Suprapubic skin (tissue), 4 donors: ENCODE measurements around the gene IRF2BPL.

Experiments
- CTCF ChIP-seq, 2 donors: fragments of 200-600 bp in 1 of 2; fragments of 450-650 bp in 1 of 2; sonication (generic) in 1 of 2; IDR thresholded peaks; one replicate each; pipeline ENCODE4 v1.5.1; 2016 to 2019; ENCODE audit warnings: antibody characterized with exemption in 2 of 2, mild to moderate bottlenecking in 1 of 2, moderate library complexity in 1 of 2
- EP300 ChIP-seq: sonication (generic); formaldehyde crosslinking; IDR thresholded peaks from one replicate; pipeline ENCODE4 v1.6.1; 2017; ENCODE audit warnings: antibody characterized with exemption
- POLR2A ChIP-seq, 2 donors: fragments of 450-650 bp; IDR thresholded peaks; one replicate each; pipeline ENCODE4 v1.6.1; 2017; ENCODE audit warnings: antibody characterized with exemption in 2 of 2, mild to moderate bottlenecking in 2 of 2, moderate library complexity in 2 of 2
- POLR2AphosphoS5 ChIP-seq, 3 donors: sonication (generic); formaldehyde crosslinking; IDR thresholded peaks; one replicate each; pipeline ENCODE4 v1.6.1; 2017; ENCODE audit warnings: antibody characterized with exemption in 3 of 3

DNA sequence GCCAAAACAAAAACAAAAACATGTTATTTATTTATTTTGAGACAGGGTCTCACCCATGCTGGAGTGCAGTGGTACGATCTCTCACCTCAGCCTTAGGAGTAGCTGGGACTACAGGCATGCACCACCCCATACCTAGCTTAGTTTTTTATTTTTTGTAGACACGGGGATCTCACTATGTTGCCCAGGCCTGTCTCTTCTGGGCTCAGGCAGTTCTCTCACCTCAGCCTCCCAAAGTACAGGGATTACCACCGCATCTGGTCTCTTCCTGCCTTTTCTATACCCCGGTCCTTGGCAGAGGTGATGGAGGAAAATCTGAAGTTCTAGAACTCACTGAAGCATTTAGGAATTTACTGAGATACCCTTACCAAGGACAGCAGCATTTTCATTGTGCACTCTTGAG, 6.8 kb upstream of the IRF2BPL start:
- TF ChIP-seq CTCF (IDR thresholded peaks at IDR 0.05), result no peak
- TF ChIP-seq POLR2A (IDR thresholded peaks at IDR 0.05), result no peak
- TF ChIP-seq POLR2AphosphoS5 (IDR thresholded peaks at IDR 0.05), result no peak
- TF ChIP-seq EP300, result no peak
